OCI-LY3 (cell line): ENCODE results near the gene ZFAND6.

Experiments
- EZH2phosphoT487 ChIP-seq: fragments of 200-600 bp; shearing (Covaris generic); IDR thresholded peaks from 2 replicates; pipeline ENCODE4 v1.6.1; 2018; ENCODE audit warnings: antibody characterized with exemption, mixed run types, low read depth
- TF ChIP-seq, protein P1 (sequence below): fragments of 200-600, 300-600 bp; sonication (generic); IDR thresholded peaks from 2 replicates; pipeline ENCODE4 v1.5.1; 2014; ENCODE audit warnings: antibody characterized with exemption, low read length, low read depth

GRCh38 chr15:80141916-80142598, 82.6 kb downstream of the ZFAND6 start:
- TF ChIP-seq, protein P1, sequence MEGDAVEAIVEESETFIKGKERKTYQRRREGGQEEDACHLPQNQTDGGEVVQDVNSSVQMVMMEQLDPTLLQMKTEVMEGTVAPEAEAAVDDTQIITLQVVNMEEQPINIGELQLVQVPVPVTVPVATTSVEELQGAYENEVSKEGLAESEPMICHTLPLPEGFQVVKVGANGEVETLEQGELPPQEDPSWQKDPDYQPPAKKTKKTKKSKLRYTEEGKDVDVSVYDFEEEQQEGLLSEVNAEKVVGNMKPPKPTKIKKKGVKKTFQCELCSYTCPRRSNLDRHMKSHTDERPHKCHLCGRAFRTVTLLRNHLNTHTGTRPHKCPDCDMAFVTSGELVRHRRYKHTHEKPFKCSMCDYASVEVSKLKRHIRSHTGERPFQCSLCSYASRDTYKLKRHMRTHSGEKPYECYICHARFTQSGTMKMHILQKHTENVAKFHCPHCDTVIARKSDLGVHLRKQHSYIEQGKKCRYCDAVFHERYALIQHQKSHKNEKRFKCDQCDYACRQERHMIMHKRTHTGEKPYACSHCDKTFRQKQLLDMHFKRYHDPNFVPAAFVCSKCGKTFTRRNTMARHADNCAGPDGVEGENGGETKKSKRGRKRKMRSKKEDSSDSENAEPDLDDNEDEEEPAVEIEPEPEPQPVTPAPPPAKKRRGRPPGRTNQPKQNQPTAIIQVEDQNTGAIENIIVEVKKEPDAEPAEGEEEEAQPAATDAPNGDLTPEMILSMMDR, result no peak
- no peak for TF ChIP-seq EZH2phosphoT487
